ENCODE data around the gene KCNE1. TPM values are rescaled to one million over a fixed set of nuclear protein-coding genes. Genes with fewer than 3 reads are reported as not detected.
"Not testable (repeated sequence)": the region's sequence is repeated elsewhere in the genome, so short reads cannot be mapped to it uniquely, and the experiment has no call there.

KCNE1 gene
- total RNA-seq, 2 donors from 2014 or later = 0.15 TPM; not detected in 1

- Mint-ChIP-seq H3K27ac (no peak overlapping the region), H3K4me3 (no peak overlapping the region), H3K36me3 (ENCODE audit: low read depth) (no peaks in the 10 kb centered on the region), H3K9me3 (no peaks in the 10 kb centered on the region), H3K27me3 (peaks cover 10% of the 10 kb centered on the region), H3K4me1 (no peaks in the 10 kb centered on the region)
- no peak for ATAC-seq (replicated peaks)
Observed at GRCh38 chr21:34511181-34511580, 829 bp downstream of the KCNE1 start.

GRCh38 chr21:34510148-34511142, 1.6 kb downstream of the KCNE1 start:
- H3K36me3 Mint-ChIP-seq (ENCODE audit: low read depth) = no peaks in the 10 kb centered on the region
- H3K4me1 Mint-ChIP-seq = no peaks in the 10 kb centered on the region
- H3K27me3 Mint-ChIP-seq = peaks cover 10% of the 10 kb centered on the region
- no peaks in the 10 kb centered on the region for H3K9me3 Mint-ChIP-seq
- no peak overlapping the region for H3K4me3 Mint-ChIP-seq
- no peak overlapping the region for H3K27ac Mint-ChIP-seq
- peak; percentile 70 for ATAC-seq (replicated peaks)

GRCh38 chr21:34509151-34509550, 2.9 kb downstream of the KCNE1 start:
- H3K27me3 Mint-ChIP-seq = peaks cover 13% of the 10 kb centered on the region
- no peaks in the 10 kb centered on the region for H3K4me1 Mint-ChIP-seq
- H3K36me3 Mint-ChIP-seq (ENCODE audit: low read depth) = no peaks in the 10 kb centered on the region
- no peaks in the 10 kb centered on the region for H3K9me3 Mint-ChIP-seq
- no peak for ATAC-seq (replicated peaks)
- no peak overlapping the region for H3K4me3 Mint-ChIP-seq
- H3K27ac Mint-ChIP-seq = no peak overlapping the region

- Mint-ChIP-seq H3K27me3 (peaks cover 22% of the 10 kb centered on the region), H3K4me1 (no peaks in the 10 kb centered on the region), H3K36me3 (ENCODE audit: low read depth) (no peaks in the 10 kb centered on the region), H3K4me3 (no peak overlapping the region), H3K9me3 (no peaks in the 10 kb centered on the region), H3K27ac (no peak overlapping the region)
- no peak for ATAC-seq (replicated peaks)
Observed at GRCh38 chr21:34504595-34504994, 7.4 kb downstream of the KCNE1 start.

- Mint-ChIP-seq H3K36me3 (ENCODE audit: low read depth) (no peaks in the 10 kb centered on the region), H3K27me3 (peaks cover 22% of the 10 kb centered on the region), H3K27ac (no peak overlapping the region), H3K4me1 (no peaks in the 10 kb centered on the region), H3K4me3 (no peak overlapping the region), H3K9me3 (no peaks in the 10 kb centered on the region)
- ATAC-seq (replicated peaks) = no peak
Observed at GRCh38 chr21:34502480-34503106, 9.4 kb downstream of the KCNE1 start.

GRCh38 chr21:34501716-34502115, 10.3 kb downstream of the KCNE1 start:
- no peaks in the 10 kb centered on the region for H3K36me3 Mint-ChIP-seq (ENCODE audit: low read depth)
- H3K9me3 Mint-ChIP-seq = no peaks in the 10 kb centered on the region
- H3K27ac Mint-ChIP-seq = no peak overlapping the region
- no peaks in the 10 kb centered on the region for H3K4me1 Mint-ChIP-seq
- H3K4me3 Mint-ChIP-seq = no peak overlapping the region
- peaks cover 16% of the 10 kb centered on the region for H3K27me3 Mint-ChIP-seq
- no peak for ATAC-seq (replicated peaks)

- no peak overlapping the region for H3K4me3 Mint-ChIP-seq
- ATAC-seq (replicated peaks) = no peak
- peaks cover 16% of the 10 kb centered on the region for H3K27me3 Mint-ChIP-seq
Observed at GRCh38 chr21:34500191-34500590, 11.8 kb downstream of the KCNE1 start.

GRCh38 chr21:34499116-34499515, 12.9 kb downstream of the KCNE1 start:
- ATAC-seq (replicated peaks) = no peak
- no peaks in the 10 kb centered on the region for H3K4me1 Mint-ChIP-seq

More at GRCh38 chr21:34500191-34500590, 11.8 kb downstream of the KCNE1 start:
- Mint-ChIP-seq H3K27ac (no peak overlapping the region), H3K4me1 (no peaks in the 10 kb centered on the region), H3K36me3 (ENCODE audit: low read depth) (no peaks in the 10 kb centered on the region), H3K9me3 (no peaks in the 10 kb centered on the region)

GRCh38 chr21:34498623-34499022, 13.4 kb downstream of the KCNE1 start:
- Mint-ChIP-seq H3K27ac (no peak overlapping the region), H3K36me3 (ENCODE audit: low read depth) (no peaks in the 10 kb centered on the region), H3K4me3 (no peak overlapping the region), H3K27me3 (peaks cover 13% of the 10 kb centered on the region), H3K9me3 (no peaks in the 10 kb centered on the region), H3K4me1 (no peaks in the 10 kb centered on the region)
- no peak for ATAC-seq (replicated peaks)

More at GRCh38 chr21:34499116-34499515, 12.9 kb downstream of the KCNE1 start:
- Mint-ChIP-seq H3K9me3 (no peaks in the 10 kb centered on the region), H3K27ac (no peak overlapping the region), H3K4me3 (no peak overlapping the region), H3K36me3 (ENCODE audit: low read depth) (no peaks in the 10 kb centered on the region), H3K27me3 (peaks cover 13% of the 10 kb centered on the region)

GRCh38 chr21:34483854-34484253, 28.2 kb downstream of the KCNE1 start:
- H3K36me3 Mint-ChIP-seq (ENCODE audit: low read depth); ATAC-seq (replicated peaks); H3K27me3 Mint-ChIP-seq; H3K4me3 Mint-ChIP-seq; H3K27ac Mint-ChIP-seq; H3K4me1 Mint-ChIP-seq; H3K9me3 Mint-ChIP-seq: not testable (repeated sequence)

- H3K4me1 Mint-ChIP-seq; H3K36me3 Mint-ChIP-seq (ENCODE audit: low read depth); ATAC-seq (replicated peaks); H3K9me3 Mint-ChIP-seq; H3K4me3 Mint-ChIP-seq; H3K27me3 Mint-ChIP-seq; H3K27ac Mint-ChIP-seq: not testable (repeated sequence)
Observed at GRCh38 chr21:34483435-34483834, 28.6 kb downstream of the KCNE1 start.

GRCh38 chr21:34467333-34467732, 44.7 kb downstream of the KCNE1 start:
- H3K27ac Mint-ChIP-seq; ATAC-seq (replicated peaks); H3K4me1 Mint-ChIP-seq; H3K27me3 Mint-ChIP-seq; H3K36me3 Mint-ChIP-seq (ENCODE audit: low read depth); H3K4me3 Mint-ChIP-seq; H3K9me3 Mint-ChIP-seq: not testable (repeated sequence)

- H3K27ac Mint-ChIP-seq; H3K9me3 Mint-ChIP-seq; H3K4me3 Mint-ChIP-seq; H3K4me1 Mint-ChIP-seq; ATAC-seq (replicated peaks); H3K36me3 Mint-ChIP-seq (ENCODE audit: low read depth); H3K27me3 Mint-ChIP-seq: not testable (repeated sequence)
Observed at GRCh38 chr21:34459426-34459825, 52.6 kb downstream of the KCNE1 start.

GRCh38 chr21:34458266-34458665, 53.7 kb downstream of the KCNE1 start:
- not testable (repeated sequence) for H3K27ac Mint-ChIP-seq

GRCh38 chr21:34456180-34456579, 55.8 kb downstream of the KCNE1 start:
- H3K27ac Mint-ChIP-seq; H3K4me1 Mint-ChIP-seq; H3K4me3 Mint-ChIP-seq; H3K36me3 Mint-ChIP-seq (ENCODE audit: low read depth); H3K9me3 Mint-ChIP-seq; ATAC-seq (replicated peaks); H3K27me3 Mint-ChIP-seq: not testable (repeated sequence)

More at GRCh38 chr21:34458266-34458665, 53.7 kb downstream of the KCNE1 start:
- H3K4me1 Mint-ChIP-seq; H3K27me3 Mint-ChIP-seq; H3K9me3 Mint-ChIP-seq; H3K4me3 Mint-ChIP-seq; H3K36me3 Mint-ChIP-seq (ENCODE audit: low read depth); ATAC-seq (replicated peaks): not testable (repeated sequence)
